CD4-positive, alpha-beta T cell treated with Interleukin-10 for 1 hour (primary cell): ENCODE data around the gene POTEM.
"Not testable (repeated sequence)": the region's sequence is repeated elsewhere in the genome, so short reads cannot be mapped to it uniquely, and the experiment has no call there.

Experiments
- DNase-seq: peaks from one replicate; pipeline ENCODE4 v3.0.0-alpha.2; 2020

The POTEM gene

GRCh38 chr14:18967134-18967533 lies at the start of gene POTEM:
Gene POTEM (plus strand): TSS chr14:18967434. CDS start chr14:18967486, 52 bp downstream.
- not testable (repeated sequence) for DNase-seq

GRCh38 chr14:18918345-18918744 lies 48.9 kb upstream of the POTEM start:
- DNase-seq = not testable (repeated sequence)

- not testable (repeated sequence) for DNase-seq
Observed at GRCh38 chr14:18920052-18920451, 47.2 kb upstream of the POTEM start.

GRCh38 chr14:18921055-18921701 lies 46.1 kb upstream of the POTEM start:
- DNase-seq = not testable (repeated sequence)

GRCh38 chr14:18936848-18937247 lies 30.4 kb upstream of the POTEM start:
- not testable (repeated sequence) for DNase-seq

- DNase-seq = not testable (repeated sequence)
Observed at GRCh38 chr14:18938733-18939132, 28.5 kb upstream of the POTEM start.

GRCh38 chr14:18949939-18950338 lies 17.3 kb upstream of the POTEM start:
- DNase-seq = not testable (repeated sequence)

- not testable (repeated sequence) for DNase-seq
Observed at GRCh38 chr14:18953085-18953484, 14.1 kb upstream of the POTEM start.

- DNase-seq = not testable (repeated sequence)
Observed at GRCh38 chr14:18955816-18956215, 11.4 kb upstream of the POTEM start.

GRCh38 chr14:18961576-18961975 lies 5.7 kb upstream of the POTEM start:
- not testable (repeated sequence) for DNase-seq

- not testable (repeated sequence) for DNase-seq
Observed at GRCh38 chr14:18962143-18962542, 5.1 kb upstream of the POTEM start.

- not testable (repeated sequence) for DNase-seq
Observed at GRCh38 chr14:18963276-18963675, 4.0 kb upstream of the POTEM start.

- not testable (repeated sequence) for DNase-seq
Observed at GRCh38 chr14:18964878-18965277, 2.4 kb upstream of the POTEM start.

GRCh38 chr14:19002566-19002965 lies 35.3 kb downstream of the POTEM start:
- DNase-seq = not testable (repeated sequence)

GRCh38 chr14:19006490-19006889 lies 39.3 kb downstream of the POTEM start:
- DNase-seq = not testable (repeated sequence)

- not testable (repeated sequence) for DNase-seq
Observed at GRCh38 chr14:19007678-19008077, 40.4 kb downstream of the POTEM start.

GRCh38 chr14:19011029-19011428 lies 43.8 kb downstream of the POTEM start:
- not testable (repeated sequence) for DNase-seq

- not testable (repeated sequence) for DNase-seq
Observed at GRCh38 chr14:19011703-19012102, 44.5 kb downstream of the POTEM start.

- not testable (repeated sequence) for DNase-seq
Observed at GRCh38 chr14:19015185-19015584, 48.0 kb downstream of the POTEM start.

- not testable (repeated sequence) for DNase-seq
Observed at GRCh38 chr14:19025080-19025589, 57.9 kb downstream of the POTEM start.

GRCh38 chr14:19026649-19027351 lies 59.6 kb downstream of the POTEM start:
- not testable (repeated sequence) for DNase-seq

GRCh38 chr14:19027895-19028294 lies 60.7 kb downstream of the POTEM start:
- not testable (repeated sequence) for DNase-seq

- DNase-seq = not testable (repeated sequence)
Observed at GRCh38 chr14:19036811-19037382, 69.7 kb downstream of the POTEM start.
